ENCODE data around the gene FBXL13. TPM values are rescaled to one million over a fixed set of nuclear protein-coding genes. Genes with fewer than 3 reads are reported as not detected.
"Not testable (repeated sequence)": the region's sequence is repeated elsewhere in the genome, so short reads cannot be mapped to it uniquely, and the experiment has no call there.

The FBXL13 gene
- total and polyA plus RNA-seq, 2 of the 8 experiments (the other 6 are each of a cell fraction or from before 2014, with no cell fraction given) = 1.2 to 2.8 TPM

DNA sequence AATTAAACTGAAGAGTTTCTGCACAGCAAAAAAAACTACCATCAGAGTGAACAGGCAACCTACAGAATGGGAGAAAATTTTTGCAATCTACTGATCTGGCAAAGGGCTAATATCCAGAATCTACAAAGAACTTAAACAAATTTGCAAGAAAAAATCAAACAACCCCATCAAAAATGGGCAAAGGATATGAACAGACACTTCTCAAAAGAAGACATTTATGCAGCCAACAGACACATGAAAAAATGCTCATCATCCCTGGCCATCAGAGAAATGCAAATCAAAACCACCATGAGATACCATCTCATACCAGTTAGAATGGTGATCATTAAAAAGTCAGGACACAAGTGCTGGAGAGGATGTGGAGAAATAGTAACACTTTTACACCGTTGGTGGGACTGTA, 53.1 kb downstream of the FBXL13 start:
- H3K18ac ChIP-seq (ENCODE audit: extremely low read depth, low read length); H3K9me3 ChIP-seq (ENCODE audit: insufficient read depth in 2 of 2, low read depth in 1 of 2, low read length in 1 of 2); H3K4me2 ChIP-seq (ENCODE audit: insufficient read depth in 1 of 2, low read depth in 2 of 2, low read length in 2 of 2); H2AFZ ChIP-seq (ENCODE audit: low read length); H3K79me1 ChIP-seq (ENCODE audit: low read depth, low read length); H3K79me2 ChIP-seq (ENCODE audit: control insufficient read depth in 1 of 2, insufficient read depth in 2 of 2, low read length in 2 of 2); H2BK5ac ChIP-seq (ENCODE audit: low read depth, low read length); H4K5ac ChIP-seq (ENCODE audit: insufficient read length, low read depth, low read length); H3K4ac ChIP-seq (replicated peaks; ENCODE audit: insufficient read length, low read depth, low read length); H3K4me1 ChIP-seq (replicated peaks in 1 of 4; ENCODE audit: control insufficient read depth in 3 of 4, insufficient read depth in 4 of 4, low read length in 3 of 4); H3K27ac ChIP-seq (ENCODE audit: low read depth, low read length); H2BK120ac ChIP-seq (replicated peaks; ENCODE audit: low read depth, low read length); H2BK15ac ChIP-seq (ENCODE audit: low read length); H4K8ac ChIP-seq (ENCODE audit: extremely low read depth, insufficient read depth, low read length); H3K23me2 ChIP-seq (ENCODE audit: low read depth, low read length); H3K36me3 ChIP-seq (ENCODE audit: control insufficient read depth in 2 of 4, insufficient read depth in 4 of 4, low read length in 3 of 4); CTCF ChIA-PET (ENCODE audit: partially characterized antibody); H3K9ac ChIP-seq (replicated peaks in 1 of 4; ENCODE audit: extremely low read depth in 1 of 4, low read depth in 3 of 4, low read length in 3 of 4); POLR2A ChIA-PET (ENCODE audit: partially characterized antibody); FAIRE-seq; H2AK5ac ChIP-seq (ENCODE audit: low read depth, low read length); H2BK12ac ChIP-seq (ENCODE audit: low read depth, low read length); H3K14ac ChIP-seq (ENCODE audit: insufficient read length); H3K27me3 ChIP-seq (replicated peaks in 1 of 4; ENCODE audit: control insufficient read depth in 3 of 4, extremely low read depth in 1 of 4, insufficient read depth in 3 of 4, low read length in 3 of 4); H4K20me1 ChIP-seq (replicated peaks in 1 of 2; ENCODE audit: control insufficient read depth in 1 of 2, insufficient read depth in 2 of 2, low read length in 2 of 2); H2BK20ac ChIP-seq (ENCODE audit: low read length); H3K56ac ChIP-seq (replicated peaks; ENCODE audit: insufficient read length, low read depth, low read length); H3K4me3 ChIP-seq (ENCODE audit: extremely low read depth in 1 of 4, insufficient read depth in 2 of 4, low read depth in 3 of 4, low read length in 4 of 4); DNase-seq (ENCODE audit: low read depth in 1 of 2, low spot score in 2 of 2); H3K23ac ChIP-seq (ENCODE audit: insufficient read length); H4K91ac ChIP-seq (replicated peaks; ENCODE audit: insufficient read length, low read length): not testable (repeated sequence)
- WGBS, 2 experiments (ENCODE audit: extremely low coverage in 1 of 2, insufficient coverage in 1 of 2, insufficient read length in 1 of 2, insufficient replicate concordance in 2 of 2, low coverage in 1 of 2, low lambda C conversion rate in 2 of 2, missing lambda C conversion rate in 1 of 2) = 100% methylated on average over 1 of the region's 1 CpG; no CpG with 5 or more reads in 1 of the 2 experiments

DNA sequence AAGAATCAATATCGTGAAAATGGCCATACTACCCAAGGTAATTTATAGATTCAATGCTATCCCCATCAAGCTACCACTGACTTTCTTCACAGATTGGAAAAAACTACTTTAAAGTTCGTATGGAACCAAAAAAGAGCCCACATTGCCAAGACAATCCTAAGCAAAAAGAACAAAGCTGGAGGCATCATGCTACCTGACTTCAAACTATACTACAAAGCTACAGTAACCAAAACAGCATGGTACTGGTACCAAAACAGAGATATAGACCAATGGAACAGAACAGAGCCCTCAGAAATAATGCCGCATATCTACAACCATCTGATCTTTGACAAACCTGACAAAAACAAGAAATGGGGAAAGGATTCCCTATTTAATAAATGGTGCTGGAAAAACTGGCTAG, 53.7 kb downstream of the FBXL13 start:
- H4K5ac ChIP-seq (ENCODE audit: insufficient read length, low read depth, low read length); H3K4me3 ChIP-seq (ENCODE audit: extremely low read depth in 1 of 4, insufficient read depth in 2 of 4, low read depth in 3 of 4, low read length in 4 of 4); H2BK5ac ChIP-seq (ENCODE audit: low read depth, low read length); CTCF ChIA-PET (ENCODE audit: partially characterized antibody); H3K14ac ChIP-seq (ENCODE audit: insufficient read length); H3K4me2 ChIP-seq (ENCODE audit: insufficient read depth in 1 of 2, low read depth in 2 of 2, low read length in 2 of 2); H2BK12ac ChIP-seq (ENCODE audit: low read depth, low read length); H3K27me3 ChIP-seq (replicated peaks in 1 of 4; ENCODE audit: control insufficient read depth in 3 of 4, extremely low read depth in 1 of 4, insufficient read depth in 3 of 4, low read length in 3 of 4); FAIRE-seq; H4K91ac ChIP-seq (replicated peaks; ENCODE audit: insufficient read length, low read length); H3K9ac ChIP-seq (replicated peaks in 1 of 4; ENCODE audit: extremely low read depth in 1 of 4, low read depth in 3 of 4, low read length in 3 of 4); H3K23me2 ChIP-seq (ENCODE audit: low read depth, low read length); POLR2A ChIA-PET (ENCODE audit: partially characterized antibody); H3K18ac ChIP-seq (ENCODE audit: extremely low read depth, low read length); H4K8ac ChIP-seq (ENCODE audit: extremely low read depth, insufficient read depth, low read length); H3K79me2 ChIP-seq (ENCODE audit: control insufficient read depth in 1 of 2, insufficient read depth in 2 of 2, low read length in 2 of 2); H3K27ac ChIP-seq (ENCODE audit: low read depth, low read length); H2BK120ac ChIP-seq (replicated peaks; ENCODE audit: low read depth, low read length); H3K79me1 ChIP-seq (ENCODE audit: low read depth, low read length); H2BK15ac ChIP-seq (ENCODE audit: low read length); H4K20me1 ChIP-seq (replicated peaks in 1 of 2; ENCODE audit: control insufficient read depth in 1 of 2, insufficient read depth in 2 of 2, low read length in 2 of 2); H3K36me3 ChIP-seq (ENCODE audit: control insufficient read depth in 2 of 4, insufficient read depth in 4 of 4, low read length in 3 of 4); DNase-seq (ENCODE audit: low read depth in 1 of 2, low spot score in 2 of 2); H3K4me1 ChIP-seq (replicated peaks in 1 of 4; ENCODE audit: control insufficient read depth in 3 of 4, insufficient read depth in 4 of 4, low read length in 3 of 4); H3K23ac ChIP-seq (ENCODE audit: insufficient read length); H2AFZ ChIP-seq (ENCODE audit: low read length); H2BK20ac ChIP-seq (ENCODE audit: low read length); H3K56ac ChIP-seq (replicated peaks; ENCODE audit: insufficient read length, low read depth, low read length); H3K4ac ChIP-seq (replicated peaks; ENCODE audit: insufficient read length, low read depth, low read length); H2AK5ac ChIP-seq (ENCODE audit: low read depth, low read length); H3K9me3 ChIP-seq (ENCODE audit: insufficient read depth in 2 of 2, low read depth in 1 of 2, low read length in 1 of 2): not testable (repeated sequence)
- WGBS, 2 experiments (ENCODE audit: extremely low coverage in 1 of 2, insufficient coverage in 1 of 2, insufficient read length in 1 of 2, insufficient replicate concordance in 2 of 2, low coverage in 1 of 2, low lambda C conversion rate in 2 of 2, missing lambda C conversion rate in 1 of 2) = 84% methylated on average over 2 of the region's 3 CpGs; no CpG with 5 or more reads in 1 of the 2 experiments

Data from H1 (cell line).